ENCODE results near the gene ADGRL3.

Gene ADGRL3

GRCh38 chr4:61200187-61200915 lies at the start of gene ADGRL3:
ADGRL3 (plus strand) TSS chr4:61200326.
- DNase-seq, result peak; percentile 20

- DNase-seq, result no peak
These were observed 47.7 kb upstream of the ADGRL3 start for GRCh38 chr4:61152433-61152832.

GRCh38 chr4:61160478-61160877 lies 39.6 kb upstream of the ADGRL3 start:
- no peak for DNase-seq

GRCh38 chr4:61162116-61162515 lies 38.0 kb upstream of the ADGRL3 start:
- no peak for DNase-seq

- DNase-seq, result no peak
These were observed 26.3 kb upstream of the ADGRL3 start for GRCh38 chr4:61173799-61174198.

GRCh38 chr4:61175495-61175894 lies 24.6 kb upstream of the ADGRL3 start:
- no peak for DNase-seq

- no peak for DNase-seq
These were observed 22.8 kb upstream of the ADGRL3 start for GRCh38 chr4:61177367-61177766.

GRCh38 chr4:61180405-61180804 lies 19.7 kb upstream of the ADGRL3 start:
- no peak for DNase-seq

GRCh38 chr4:61182915-61183314 lies 17.2 kb upstream of the ADGRL3 start:
- no peak for DNase-seq

- no peak for DNase-seq
These were observed 14.8 kb upstream of the ADGRL3 start for GRCh38 chr4:61185288-61185687.

- DNase-seq, result no peak
These were observed 7.7 kb upstream of the ADGRL3 start for GRCh38 chr4:61192392-61192791.

- DNase-seq, result no peak
These were observed 6.3 kb upstream of the ADGRL3 start for GRCh38 chr4:61193863-61194262.

- no peak for DNase-seq
These were observed 5.6 kb upstream of the ADGRL3 start for GRCh38 chr4:61194571-61194970.

- DNase-seq, result no peak
These were observed 5.0 kb upstream of the ADGRL3 start for GRCh38 chr4:61195101-61195500.

- DNase-seq, result no peak
These were observed 1.4 kb upstream of the ADGRL3 start for GRCh38 chr4:61198686-61199085.

GRCh38 chr4:61199873-61200186 lies 296 bp upstream of the ADGRL3 start:
- DNase-seq, result no peak

GRCh38 chr4:61200916-61201526 lies 895 bp downstream of the ADGRL3 start:
- no peak for DNase-seq

- no peak for DNase-seq
These were observed 1.4 kb downstream of the ADGRL3 start for GRCh38 chr4:61201561-61201960.

- no peak for DNase-seq
These were observed 2.0 kb downstream of the ADGRL3 start for GRCh38 chr4:61201961-61202637.

GRCh38 chr4:61202638-61203435 lies 2.7 kb downstream of the ADGRL3 start:
- DNase-seq, result no peak

GRCh38 chr4:61203436-61203790 lies 3.3 kb downstream of the ADGRL3 start:
- DNase-seq, result no peak

- no peak for DNase-seq
These were observed 4.4 kb downstream of the ADGRL3 start for GRCh38 chr4:61204353-61205060.

GRCh38 chr4:61205066-61205465 lies 4.9 kb downstream of the ADGRL3 start:
- DNase-seq, result no peak
